GM21360 (cell line): ENCODE results near the gene OR6K2.

Experiments
- ATAC-seq: cut with Tn5 transposase; IDR thresholded peaks from one replicate; pipeline ENCODE4 v1.9.1; 2021; ENCODE audit warnings: mild to moderate bottlenecking, moderate library complexity; ENCODE audit not compliant: unreplicated experiment

OR6K2 gene

DNA sequence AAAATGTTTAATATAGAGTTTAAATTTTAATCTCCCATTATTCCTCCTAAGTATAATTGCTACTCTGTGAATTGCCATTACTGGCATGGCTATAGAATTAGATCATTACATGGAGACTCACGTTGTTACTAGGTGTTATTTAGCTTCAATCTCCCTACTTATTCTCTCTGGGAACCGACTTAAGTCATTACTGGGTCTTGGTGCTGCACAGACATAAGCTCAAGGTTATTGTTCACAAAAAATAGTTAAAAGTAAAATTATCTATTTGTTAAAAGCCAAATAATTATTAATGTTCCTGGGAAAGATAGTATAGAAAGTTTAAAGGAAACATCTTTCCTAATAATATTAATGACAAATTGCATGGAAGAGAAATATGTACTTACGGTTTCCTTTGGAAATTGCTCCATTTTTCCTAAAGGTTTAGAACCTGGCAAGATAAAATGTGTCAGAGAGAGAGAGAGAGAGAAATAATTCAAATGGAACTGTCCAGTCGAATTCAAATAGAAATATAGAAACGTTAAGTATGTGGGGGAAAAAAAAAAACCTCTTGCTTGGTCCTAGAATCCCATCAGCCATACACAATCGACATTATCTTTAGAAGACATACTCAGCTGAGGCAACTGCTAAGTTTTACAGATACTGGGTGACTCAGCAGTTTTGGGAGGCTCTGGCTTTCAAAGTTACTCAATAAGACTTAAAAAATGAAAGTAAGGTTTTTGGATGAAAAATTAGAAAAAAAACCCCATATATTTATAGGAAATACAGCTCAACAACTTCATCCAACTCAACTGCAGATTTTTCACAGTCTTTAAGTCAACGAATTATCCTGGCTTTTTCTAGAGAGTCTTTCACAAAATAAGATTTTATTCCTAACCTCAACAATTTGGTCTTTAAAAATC is 14.1 kb downstream of the OR6K2 start, which contains the start of gene SPTA1:
SPTA1 (minus strand) TSS at position 605 of the 899 bp plus-strand sequence; CDS start at position 407, 198 bp downstream.
- no peak for ATAC-seq

DNA sequence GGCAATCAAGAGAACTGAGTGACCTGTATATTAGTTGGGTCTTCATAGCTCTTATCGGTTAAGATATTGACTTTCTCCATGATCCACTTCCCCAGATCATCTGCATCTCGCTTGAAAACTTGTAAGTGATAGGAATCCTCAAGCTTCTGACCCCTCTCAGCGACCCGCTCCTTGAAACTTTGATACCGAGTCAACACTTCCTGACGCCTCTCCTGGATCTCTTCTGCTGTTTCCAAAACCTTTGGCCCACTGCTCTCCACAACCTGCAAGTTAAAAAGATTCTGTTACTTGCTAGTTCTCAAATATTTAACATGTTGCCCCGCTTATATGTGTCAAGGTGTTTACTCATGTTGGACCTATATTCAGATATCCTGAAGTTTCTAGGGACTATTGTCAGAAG is 15.4 kb downstream of the OR6K2 start:
- no peak for ATAC-seq

DNA sequence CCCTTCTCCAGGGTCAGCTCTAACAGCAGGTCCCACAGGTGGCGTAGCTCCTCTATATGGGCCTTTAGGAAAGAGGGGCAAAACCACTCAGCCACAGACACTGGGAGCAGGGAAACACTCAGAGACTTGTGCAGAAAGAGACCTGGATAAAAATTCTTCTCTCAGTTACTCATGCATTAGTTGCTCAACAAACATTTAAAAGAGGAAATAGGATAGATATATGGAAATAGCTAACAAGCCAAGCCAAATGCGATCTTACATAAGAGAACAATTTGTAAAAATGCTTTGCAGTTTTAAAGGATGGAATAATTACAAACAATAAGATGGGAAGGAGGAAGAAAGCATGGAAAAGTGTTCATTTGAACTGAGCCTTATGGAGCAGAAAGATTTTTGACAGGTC is 18.8 kb downstream of the OR6K2 start:
- ATAC-seq, result no peak

DNA sequence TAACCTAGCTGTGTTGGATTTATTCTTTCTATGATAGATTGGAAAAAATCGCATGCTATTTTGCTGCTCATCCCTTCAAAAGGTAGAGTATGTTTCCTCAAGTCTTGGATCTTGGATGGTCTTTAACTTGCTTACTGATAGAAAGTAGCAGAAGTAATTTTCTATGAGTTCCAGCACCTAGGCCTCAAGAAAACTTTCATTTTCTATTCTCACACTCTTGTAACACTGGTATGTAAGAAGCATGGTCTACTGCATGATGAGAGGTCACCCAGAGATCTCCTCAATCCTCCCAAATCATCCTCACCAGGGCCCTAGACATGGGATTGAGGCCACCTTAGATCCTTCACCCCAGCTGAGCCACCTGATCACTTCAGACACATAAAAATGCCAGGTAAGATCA is 21.2 kb downstream of the OR6K2 start:
- no peak for ATAC-seq

DNA sequence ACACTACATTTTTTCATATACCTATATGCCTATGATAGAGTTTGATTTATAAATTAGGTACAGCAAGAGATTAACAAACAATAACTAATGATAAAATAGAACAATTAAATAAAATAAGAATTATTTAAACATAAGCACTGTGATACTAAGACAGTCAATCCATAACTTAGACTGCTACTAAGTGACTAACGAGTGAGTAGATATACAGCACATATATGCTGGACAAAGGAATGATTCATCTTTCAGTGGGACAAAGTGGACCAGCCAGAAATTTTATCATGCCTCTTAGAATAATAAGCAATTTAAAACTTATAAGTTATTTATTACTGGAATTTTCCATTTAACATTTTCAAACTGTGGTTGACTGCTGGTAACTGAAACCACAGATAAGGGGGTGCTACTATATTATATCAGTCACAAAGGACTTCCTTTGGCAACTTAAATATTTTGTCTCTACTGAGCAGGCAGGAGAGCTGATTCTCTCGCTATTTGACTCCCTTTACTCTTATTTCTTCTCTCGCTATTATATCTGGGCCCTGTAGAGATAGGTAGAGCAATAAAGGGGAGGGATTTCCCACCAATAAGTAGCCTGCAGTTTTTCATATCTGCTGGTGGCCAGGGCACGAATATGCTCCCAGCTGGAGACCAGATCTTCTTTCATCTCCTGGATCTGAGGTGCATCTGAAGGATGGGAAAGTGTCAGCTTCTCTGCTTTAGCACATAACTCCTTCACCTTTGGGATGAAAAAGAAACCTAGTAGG is 24.7 kb downstream of the OR6K2 start:
- ATAC-seq, result no peak

DNA sequence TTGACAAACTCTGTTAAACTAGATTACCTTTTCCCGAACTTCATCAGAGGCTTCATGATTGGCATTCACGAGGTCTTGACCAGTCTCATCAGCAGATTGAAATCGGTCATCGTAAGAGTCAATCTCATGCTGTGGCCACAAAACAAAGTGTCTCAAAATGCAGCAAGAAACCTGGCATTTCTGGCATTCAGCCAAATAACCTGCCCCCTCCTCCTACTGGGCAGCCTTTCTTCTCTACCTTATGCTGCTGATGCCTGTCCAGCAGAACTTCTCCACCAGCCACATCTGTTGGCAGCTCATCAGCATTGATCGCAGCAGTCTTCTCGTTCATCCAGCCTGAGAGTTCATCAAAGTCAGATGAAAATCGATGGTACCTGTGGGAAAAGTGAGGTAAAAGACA is 26.1 kb downstream of the OR6K2 start:
- no peak for ATAC-seq

DNA sequence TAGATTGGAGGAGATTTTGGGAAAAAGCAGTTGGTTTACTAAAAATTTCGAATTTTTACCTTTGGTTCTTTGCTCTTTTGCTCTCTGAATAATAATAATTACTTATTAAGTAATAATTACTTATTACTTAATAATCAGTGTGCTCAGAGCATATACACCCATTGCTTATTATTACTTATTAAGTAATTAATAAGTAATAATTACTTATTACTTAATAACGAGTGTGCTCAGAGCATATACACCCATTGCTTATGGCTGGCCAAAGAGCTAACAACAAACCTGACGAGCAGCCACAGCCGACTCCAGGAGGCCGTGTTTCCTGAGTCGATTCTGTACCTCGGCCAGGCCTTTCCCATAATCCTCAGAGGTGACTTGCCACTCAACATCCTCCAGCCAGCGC is 34.4 kb downstream of the OR6K2 start:
- ATAC-seq, result no peak

DNA sequence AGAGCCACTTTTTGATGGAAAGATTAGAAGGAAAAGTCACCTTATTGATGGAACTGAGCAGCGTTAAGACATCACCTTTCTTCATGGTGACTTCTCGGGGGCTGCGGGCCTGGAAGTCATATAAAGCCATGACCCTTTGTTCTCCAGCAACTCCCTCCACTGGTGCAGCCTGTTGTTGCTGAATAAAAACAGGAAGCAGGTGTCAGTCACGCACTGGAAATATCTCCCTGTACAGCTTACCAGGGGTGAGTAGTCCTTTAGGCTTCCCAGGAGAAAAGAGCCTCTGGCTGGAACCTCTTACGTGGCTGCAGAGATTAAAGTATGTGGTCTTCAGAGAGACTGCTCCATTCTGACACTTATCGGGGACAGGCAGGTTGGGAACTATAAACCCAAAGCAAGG is 45.9 kb downstream of the OR6K2 start:
- ATAC-seq, result no peak

DNA sequence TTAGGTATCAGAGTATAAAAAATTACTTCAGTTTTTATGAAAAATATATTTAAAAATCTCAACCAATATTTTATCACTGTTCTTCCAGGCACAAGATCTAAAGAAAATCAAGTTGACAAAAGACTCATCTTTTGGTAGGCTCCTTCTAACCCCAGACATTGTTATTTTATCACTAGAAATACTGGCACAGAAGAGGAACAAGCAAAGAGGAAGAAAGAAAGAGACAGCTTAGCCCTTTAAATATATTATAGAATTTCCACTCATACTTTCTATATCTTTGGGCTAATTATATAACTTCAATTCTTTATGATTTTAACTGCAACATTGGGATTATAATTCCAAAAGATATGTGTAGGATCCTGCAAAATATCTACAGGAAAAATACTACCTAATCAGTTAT is 46.4 kb downstream of the OR6K2 start:
- ATAC-seq, result no peak

DNA sequence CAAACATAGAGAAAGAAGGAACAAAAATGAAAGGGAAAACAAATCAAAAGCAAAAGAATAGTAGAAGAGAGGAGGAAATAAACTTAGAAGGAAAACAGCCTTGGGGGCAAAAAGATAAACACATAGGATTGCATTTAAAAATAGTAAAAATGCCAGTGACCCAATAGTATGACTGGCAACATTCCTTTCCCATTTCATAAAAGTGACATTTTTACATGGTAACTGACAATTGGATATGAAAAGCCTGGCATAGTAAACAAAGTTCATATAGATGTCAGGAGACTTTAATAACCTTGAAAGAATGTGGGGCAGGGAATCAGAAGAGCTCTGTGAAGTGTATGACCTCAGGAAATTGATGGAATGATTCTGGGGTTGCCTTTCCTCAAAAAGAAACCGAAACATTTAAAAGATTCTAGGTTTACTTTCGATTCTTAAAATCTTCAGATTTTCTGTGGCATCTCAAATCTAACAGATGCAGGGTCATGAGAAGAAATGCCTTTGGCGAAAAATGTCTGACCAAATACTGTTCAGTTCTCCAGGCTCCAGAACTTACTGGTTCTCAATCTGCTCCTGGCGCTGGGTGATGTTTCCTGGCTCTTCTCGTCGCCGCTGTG is 47.6 kb downstream of the OR6K2 start:
- no peak for ATAC-seq
